ENCODE results near the gene NPAS2. TPM values are rescaled to one million over a fixed set of nuclear protein-coding genes. Genes with fewer than 3 reads are reported as not detected.

The NPAS2 gene
- total RNA-seq, 1 donor: 8.7 TPM

DNA sequence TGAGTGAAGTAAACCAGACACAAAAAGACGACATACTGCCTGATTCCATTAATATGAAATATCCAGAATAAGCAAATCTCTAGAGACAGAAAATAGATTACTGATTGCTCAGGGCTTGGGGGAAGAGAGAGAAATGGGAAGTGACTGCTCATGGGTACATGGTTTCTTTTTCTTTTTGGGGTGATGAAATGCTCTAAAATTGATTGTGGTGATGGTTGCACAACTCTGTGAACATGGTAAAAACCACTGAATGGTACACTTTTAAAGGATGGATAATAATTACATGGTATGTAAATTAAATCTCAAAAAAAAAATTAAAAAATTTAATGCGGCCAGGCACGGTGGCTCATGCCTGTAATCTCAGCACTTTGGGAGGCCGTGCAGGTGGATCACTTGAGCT lies 221.5 kb downstream of the NPAS2 start:
- no peaks in the 10 kb centered on the region for H3K36me3 ChIP-seq (ENCODE audit: insufficient read depth, low read length)
- H3K4me3 ChIP-seq (ENCODE audit: insufficient read depth, low read length): no peak overlapping the region
- H3K27ac ChIP-seq (ENCODE audit: low read depth, low read length): no peak overlapping the region
- H3K79me2 ChIP-seq (ENCODE audit: insufficient read depth, low read length): no peaks in the 10 kb centered on the region
- no peak overlapping the region for H3K4me2 ChIP-seq (ENCODE audit: insufficient read depth, low read length)
- no peaks in the 10 kb centered on the region for H3K9me3 ChIP-seq (ENCODE audit: low read depth, low read length)
- no peak overlapping the region for H2AFZ ChIP-seq (ENCODE audit: low read length)
- no peaks in the 10 kb centered on the region for H4K20me1 ChIP-seq (ENCODE audit: insufficient read depth, low read length)
- no peaks in the 10 kb centered on the region for H3K4me1 ChIP-seq (ENCODE audit: insufficient read depth, low read length)
- TF ChIP-seq, protein P1, sequence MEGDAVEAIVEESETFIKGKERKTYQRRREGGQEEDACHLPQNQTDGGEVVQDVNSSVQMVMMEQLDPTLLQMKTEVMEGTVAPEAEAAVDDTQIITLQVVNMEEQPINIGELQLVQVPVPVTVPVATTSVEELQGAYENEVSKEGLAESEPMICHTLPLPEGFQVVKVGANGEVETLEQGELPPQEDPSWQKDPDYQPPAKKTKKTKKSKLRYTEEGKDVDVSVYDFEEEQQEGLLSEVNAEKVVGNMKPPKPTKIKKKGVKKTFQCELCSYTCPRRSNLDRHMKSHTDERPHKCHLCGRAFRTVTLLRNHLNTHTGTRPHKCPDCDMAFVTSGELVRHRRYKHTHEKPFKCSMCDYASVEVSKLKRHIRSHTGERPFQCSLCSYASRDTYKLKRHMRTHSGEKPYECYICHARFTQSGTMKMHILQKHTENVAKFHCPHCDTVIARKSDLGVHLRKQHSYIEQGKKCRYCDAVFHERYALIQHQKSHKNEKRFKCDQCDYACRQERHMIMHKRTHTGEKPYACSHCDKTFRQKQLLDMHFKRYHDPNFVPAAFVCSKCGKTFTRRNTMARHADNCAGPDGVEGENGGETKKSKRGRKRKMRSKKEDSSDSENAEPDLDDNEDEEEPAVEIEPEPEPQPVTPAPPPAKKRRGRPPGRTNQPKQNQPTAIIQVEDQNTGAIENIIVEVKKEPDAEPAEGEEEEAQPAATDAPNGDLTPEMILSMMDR (IDR thresholded peaks at IDR 0.05; ENCODE audit: extremely low read depth, low read depth, low read length): no peak
- DNase-seq (ENCODE audit: insufficient read length, low spot score, missing footprints): no peak
- H3K27me3 ChIP-seq (ENCODE audit: insufficient read depth, low read length): peaks cover 7% of the 10 kb centered on the region

DNA sequence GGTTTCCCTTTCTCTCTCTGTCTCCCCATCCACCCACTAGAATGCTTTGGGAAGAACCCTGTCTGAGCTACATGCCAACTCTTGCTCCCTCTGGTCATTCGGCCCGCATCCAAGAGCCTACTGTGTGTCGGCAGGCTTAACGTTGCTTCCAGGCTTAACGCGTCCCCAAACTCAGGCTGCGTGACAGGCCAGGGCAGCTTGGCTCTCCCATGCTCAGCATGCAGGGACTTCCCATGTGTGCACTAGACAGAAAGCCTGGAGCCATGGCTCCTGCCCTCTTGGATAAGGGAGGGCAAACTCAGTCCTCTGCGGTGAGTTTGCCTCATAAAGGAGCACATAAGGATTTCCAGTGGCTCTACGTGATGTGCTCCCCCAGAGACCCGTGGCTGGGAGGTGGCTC lies 225.4 kb downstream of the NPAS2 start:
- TF ChIP-seq, protein P1 (IDR thresholded peaks at IDR 0.05; ENCODE audit: extremely low read depth, low read depth, low read length): no peak
- Histone ChIP-seq H3K36me3 (ENCODE audit: insufficient read depth, low read length) (no peaks in the 10 kb centered on the region), H3K4me3 (ENCODE audit: insufficient read depth, low read length) (no peak overlapping the region), H3K4me2 (ENCODE audit: insufficient read depth, low read length) (no peak overlapping the region), H3K9me3 (ENCODE audit: low read depth, low read length) (no peaks in the 10 kb centered on the region), H3K4me1 (ENCODE audit: insufficient read depth, low read length) (no peaks in the 10 kb centered on the region), H4K20me1 (ENCODE audit: insufficient read depth, low read length) (no peaks in the 10 kb centered on the region), H3K79me2 (ENCODE audit: insufficient read depth, low read length) (no peaks in the 10 kb centered on the region), H2AFZ (ENCODE audit: low read length) (no peak overlapping the region), H3K27ac (ENCODE audit: low read depth, low read length) (no peak overlapping the region), H3K27me3 (ENCODE audit: insufficient read depth, low read length) (peaks cover 7% of the 10 kb centered on the region)
- DNase-seq (ENCODE audit: insufficient read length, low spot score, missing footprints): no peak

Other genes with a start within 250 kb of the NPAS2 start
- gene RPL31, start 182.2 kb downstream of the NPAS2 start, total RNA-seq: 760 and 907 TPM in 2 replicates

Data from osteoblast (primary cell).